ENCODE data around the gene GPER1. TPM values are rescaled to one million over a fixed set of nuclear protein-coding genes. Genes with fewer than 3 reads are reported as not detected.

Gene GPER1
- total RNA-seq, 1 experiment from 2014 or later, result 1.2 TPM

DNA sequence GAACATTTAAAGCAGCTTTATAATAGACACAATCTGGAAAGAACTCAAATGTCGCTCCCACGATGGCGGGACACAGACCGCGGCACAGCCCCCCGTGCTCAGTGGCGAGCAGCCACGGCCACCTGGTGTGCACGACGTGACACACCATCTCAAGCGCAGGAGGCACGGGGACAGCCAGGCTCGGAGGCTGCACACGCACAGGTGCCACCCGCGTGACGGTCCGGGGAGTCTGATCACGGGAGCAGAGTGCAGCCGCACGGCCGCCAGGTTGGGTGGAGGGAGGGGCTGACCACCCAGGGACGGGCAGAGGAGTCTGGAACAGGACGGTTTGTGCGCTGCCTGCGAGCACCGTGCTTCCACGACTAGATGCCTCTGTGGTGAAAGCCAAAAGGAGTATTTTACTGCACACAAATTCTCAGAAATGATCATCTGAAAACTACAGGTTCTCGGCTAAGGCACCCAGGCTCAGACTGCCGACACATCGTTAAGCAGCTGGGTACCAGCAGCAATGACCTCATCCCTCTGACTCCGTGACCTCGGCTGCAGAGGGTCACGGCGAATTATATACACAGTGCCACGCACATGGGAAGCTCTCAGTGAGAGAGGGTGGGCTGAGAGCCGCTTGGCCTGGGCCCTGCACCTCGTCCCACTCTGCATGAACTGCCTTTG, 7.5 kb upstream of the GPER1 start:
- H3K36me3 ChIP-seq (ENCODE audit: control insufficient read depth in 1 of 2, insufficient read depth in 2 of 2, low read length in 2 of 2), result no peaks in the 10 kb centered on the region
- no peaks in the 10 kb centered on the region for H4K20me1 ChIP-seq (ENCODE audit: insufficient read depth)
- no peak overlapping the region for H2AFZ ChIP-seq (ENCODE audit: low read depth, low read length, poor library complexity, severe bottlenecking)
- no peak overlapping the region for H3K27ac ChIP-seq (ENCODE audit: low read depth, low read length)
- ChIA-PET RAD21 (ENCODE audit: low non-redundant PET in 1 of 2, low total read pairs in 2 of 2, uncharacterized antibody in 2 of 2, unreplicated experiment in 2 of 2) (no interaction called here), CTCF (interaction anchor here (1.2 kb wide), 1 partner anchor 87 kb away, joined by 3 read pairs; no protein-coding TSS in a partner anchor), POLR2A (no interaction called here)
- TF ChIP-seq POLR2A (IDR thresholded peaks at IDR 0.05; ENCODE audit: borderline replicate concordance, extremely low read depth, insufficient read depth, insufficient read length) (no peak), FOSL1 (IDR thresholded peaks at IDR 0.05; ENCODE audit: low read depth) (no peak)
- H3K4me3 ChIP-seq (replicated peaks in 1 of 2; ENCODE audit: low read depth in 1 of 2, low read length in 2 of 2), result no peak overlapping the region
- no peaks in the 10 kb centered on the region for H3K27me3 ChIP-seq (ENCODE audit: insufficient read depth, low read length)
- peaks cover 0 to 5% of the 10 kb centered on the region in 2 experiments; a peak in 2 of 4 replicates for H3K4me1 ChIP-seq (ENCODE audit: control insufficient read depth in 1 of 2, insufficient read depth in 2 of 2, low read length in 2 of 2)
- H3K9me3 ChIP-seq (ENCODE audit: control insufficient read depth in 1 of 2, insufficient read depth in 1 of 2, low read depth in 1 of 2, low read length in 2 of 2), result no peaks in the 10 kb centered on the region
- no peak overlapping the region for H3K4me2 ChIP-seq (ENCODE audit: low read length)
- H3K9ac ChIP-seq (ENCODE audit: low read length), result no peak overlapping the region
- intact Hi-C loops (cut with micrococcal nuclease), result no loop called here
- BruUV-seq (replicated peaks), result no TSS peak
- ATAC-seq (no peak), DNase-seq (ENCODE audit: low read depth, low spot score) (no peak)
- H3K9me2 ChIP-seq (ENCODE audit: insufficient read depth), result no peaks in the 10 kb centered on the region
- H3K79me2 ChIP-seq (ENCODE audit: insufficient read depth, low read length), result 0 out of 2 replicates have a peak, but pooled peaks cover 5% of the 10 kb centered on the region

DNA sequence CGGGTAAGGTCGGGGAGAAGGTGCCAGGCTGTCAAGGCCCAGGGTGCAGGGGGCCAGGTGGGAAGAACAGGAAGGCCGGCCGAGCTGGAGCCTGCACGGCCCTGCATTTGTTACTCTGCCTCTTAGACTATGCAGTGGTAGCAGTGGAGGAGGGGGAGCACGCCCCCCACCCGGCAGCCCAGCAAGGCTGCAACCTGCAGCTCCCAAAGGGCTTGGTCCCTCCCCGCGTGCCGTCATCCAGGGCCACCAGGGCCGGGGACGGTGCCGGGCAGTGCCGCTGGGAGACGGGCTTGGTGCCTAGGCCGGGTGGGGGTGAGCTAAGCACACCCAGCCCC, 7.0 kb upstream of the GPER1 start:
- intact Hi-C loops (cut with micrococcal nuclease), result no loop called here
- CTCF ChIA-PET, result no interaction called here
- RAD21 ChIA-PET (ENCODE audit: low non-redundant PET in 1 of 2, low total read pairs in 2 of 2, uncharacterized antibody in 2 of 2, unreplicated experiment in 2 of 2), result no interaction called here
- TF ChIP-seq, protein P1, sequence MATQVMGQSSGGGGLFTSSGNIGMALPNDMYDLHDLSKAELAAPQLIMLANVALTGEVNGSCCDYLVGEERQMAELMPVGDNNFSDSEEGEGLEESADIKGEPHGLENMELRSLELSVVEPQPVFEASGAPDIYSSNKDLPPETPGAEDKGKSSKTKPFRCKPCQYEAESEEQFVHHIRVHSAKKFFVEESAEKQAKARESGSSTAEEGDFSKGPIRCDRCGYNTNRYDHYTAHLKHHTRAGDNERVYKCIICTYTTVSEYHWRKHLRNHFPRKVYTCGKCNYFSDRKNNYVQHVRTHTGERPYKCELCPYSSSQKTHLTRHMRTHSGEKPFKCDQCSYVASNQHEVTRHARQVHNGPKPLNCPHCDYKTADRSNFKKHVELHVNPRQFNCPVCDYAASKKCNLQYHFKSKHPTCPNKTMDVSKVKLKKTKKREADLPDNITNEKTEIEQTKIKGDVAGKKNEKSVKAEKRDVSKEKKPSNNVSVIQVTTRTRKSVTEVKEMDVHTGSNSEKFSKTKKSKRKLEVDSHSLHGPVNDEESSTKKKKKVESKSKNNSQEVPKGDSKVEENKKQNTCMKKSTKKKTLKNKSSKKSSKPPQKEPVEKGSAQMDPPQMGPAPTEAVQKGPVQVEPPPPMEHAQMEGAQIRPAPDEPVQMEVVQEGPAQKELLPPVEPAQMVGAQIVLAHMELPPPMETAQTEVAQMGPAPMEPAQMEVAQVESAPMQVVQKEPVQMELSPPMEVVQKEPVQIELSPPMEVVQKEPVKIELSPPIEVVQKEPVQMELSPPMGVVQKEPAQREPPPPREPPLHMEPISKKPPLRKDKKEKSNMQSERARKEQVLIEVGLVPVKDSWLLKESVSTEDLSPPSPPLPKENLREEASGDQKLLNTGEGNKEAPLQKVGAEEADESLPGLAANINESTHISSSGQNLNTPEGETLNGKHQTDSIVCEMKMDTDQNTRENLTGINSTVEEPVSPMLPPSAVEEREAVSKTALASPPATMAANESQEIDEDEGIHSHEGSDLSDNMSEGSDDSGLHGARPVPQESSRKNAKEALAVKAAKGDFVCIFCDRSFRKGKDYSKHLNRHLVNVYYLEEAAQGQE (IDR thresholded peaks at IDR 0.05; ENCODE audit: low read depth), result no peak
- TF ChIP-seq EZH2 (IDR thresholded peaks at IDR 0.05) (no peak), TCF7L2 (IDR thresholded peaks at IDR 0.05; ENCODE audit: borderline replicate concordance, extremely low read depth, insufficient read depth, insufficient read length) (no peak), ZNF274 (IDR thresholded peaks at IDR 0.05; ENCODE audit: low read depth, low read length) (no peak), CEBPB (IDR thresholded peaks at IDR 0.05; ENCODE audit: low read depth) (no peak), YY1 (IDR thresholded peaks at IDR 0.05; ENCODE audit: extremely low read depth, insufficient replicate concordance, low read depth, low read length) (no peak), ZFX (IDR thresholded peaks at IDR 0.05) (no peak)
- TF ChIP-seq, protein P2, sequence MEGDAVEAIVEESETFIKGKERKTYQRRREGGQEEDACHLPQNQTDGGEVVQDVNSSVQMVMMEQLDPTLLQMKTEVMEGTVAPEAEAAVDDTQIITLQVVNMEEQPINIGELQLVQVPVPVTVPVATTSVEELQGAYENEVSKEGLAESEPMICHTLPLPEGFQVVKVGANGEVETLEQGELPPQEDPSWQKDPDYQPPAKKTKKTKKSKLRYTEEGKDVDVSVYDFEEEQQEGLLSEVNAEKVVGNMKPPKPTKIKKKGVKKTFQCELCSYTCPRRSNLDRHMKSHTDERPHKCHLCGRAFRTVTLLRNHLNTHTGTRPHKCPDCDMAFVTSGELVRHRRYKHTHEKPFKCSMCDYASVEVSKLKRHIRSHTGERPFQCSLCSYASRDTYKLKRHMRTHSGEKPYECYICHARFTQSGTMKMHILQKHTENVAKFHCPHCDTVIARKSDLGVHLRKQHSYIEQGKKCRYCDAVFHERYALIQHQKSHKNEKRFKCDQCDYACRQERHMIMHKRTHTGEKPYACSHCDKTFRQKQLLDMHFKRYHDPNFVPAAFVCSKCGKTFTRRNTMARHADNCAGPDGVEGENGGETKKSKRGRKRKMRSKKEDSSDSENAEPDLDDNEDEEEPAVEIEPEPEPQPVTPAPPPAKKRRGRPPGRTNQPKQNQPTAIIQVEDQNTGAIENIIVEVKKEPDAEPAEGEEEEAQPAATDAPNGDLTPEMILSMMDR (IDR thresholded peaks at IDR 0.05 in 2 of 3, conservative IDR thresholded peaks at IDR 0.05 in 1 of 3; ENCODE audit: borderline replicate concordance in 1 of 3, insufficient read depth in 1 of 3, low read depth in 2 of 3, low read length in 2 of 3), result no peak
- TF ChIP-seq, protein P3, sequence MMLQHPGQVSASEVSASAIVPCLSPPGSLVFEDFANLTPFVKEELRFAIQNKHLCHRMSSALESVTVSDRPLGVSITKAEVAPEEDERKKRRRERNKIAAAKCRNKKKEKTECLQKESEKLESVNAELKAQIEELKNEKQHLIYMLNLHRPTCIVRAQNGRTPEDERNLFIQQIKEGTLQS (IDR thresholded peaks at IDR 0.05), result no peak

More for the DNA sequence above, 7.0 kb upstream of the GPER1 start:
- 0 out of 2 replicates have a peak, but pooled peaks cover 9% of the 10 kb centered on the region for H3K79me2 ChIP-seq (ENCODE audit: insufficient read depth, low read length)
- POLR2A ChIA-PET, result no interaction called here
- H3K36me3 ChIP-seq (ENCODE audit: control insufficient read depth in 1 of 2, insufficient read depth in 2 of 2, low read length in 2 of 2), result no peaks in the 10 kb centered on the region
- no peak overlapping the region for H3K27ac ChIP-seq (ENCODE audit: low read depth, low read length)
- no peaks in the 10 kb centered on the region for H3K9me3 ChIP-seq (ENCODE audit: control insufficient read depth in 1 of 2, insufficient read depth in 1 of 2, low read depth in 1 of 2, low read length in 2 of 2)
- no peak overlapping the region for H3K4me2 ChIP-seq (ENCODE audit: low read length)
- no peak for DNase-seq (ENCODE audit: low read depth, low spot score)
- no peak overlapping the region for H2AFZ ChIP-seq (ENCODE audit: low read depth, low read length, poor library complexity, severe bottlenecking)
- H3K9me2 ChIP-seq (ENCODE audit: insufficient read depth), result no peaks in the 10 kb centered on the region
- H4K20me1 ChIP-seq (ENCODE audit: insufficient read depth), result no peaks in the 10 kb centered on the region
- H3K4me3 ChIP-seq (replicated peaks in 1 of 2; ENCODE audit: low read depth in 1 of 2, low read length in 2 of 2), result no peak overlapping the region
- H3K4me1 ChIP-seq (ENCODE audit: control insufficient read depth in 1 of 2, insufficient read depth in 2 of 2, low read length in 2 of 2), result peaks cover 0 to 4% of the 10 kb centered on the region in 2 experiments; a peak in 2 of 4 replicates
- ATAC-seq, result no peak
- no peaks in the 10 kb centered on the region for H3K27me3 ChIP-seq (ENCODE audit: insufficient read depth, low read length)
- BruUV-seq (replicated peaks), result no TSS peak
- H3K9ac ChIP-seq (ENCODE audit: low read length), result no peak overlapping the region
